K562 (cell line): ENCODE data around the gene SPCS3. TPM values are rescaled to one million over a fixed set of nuclear protein-coding genes. Genes with fewer than 3 reads are reported as not detected.

Experiments used
- ATF1 ChIP-seq, 2 experiments: fragments of 450-650 bp in 1 of 2; IDR thresholded peaks; 2 replicates each; pipeline ENCODE4 v1.6.1; 2016; ENCODE audit warnings: missing compliant biosample characterization in 1 of 2, missing genetic modification characterization in 1 of 2
- COPS2 ChIP-seq: fragments of 450-650 bp; conservative IDR thresholded peaks from 2 replicates; pipeline ENCODE4 v1.6.1; 2016; ENCODE audit warnings: mild to moderate bottlenecking, moderate library complexity
- CXXC5 ChIP-seq: fragments of 250-450 bp; sonication (Bioruptor Pico); IDR thresholded peaks from 2 replicates; pipeline ENCODE4 v1.8.0; 2022; ENCODE audit warnings: inconsistent platforms, mild to moderate bottlenecking, moderate library complexity
- DNMT1 ChIP-seq: fragments of 450-650 bp; IDR thresholded peaks from 2 replicates; pipeline ENCODE4 v1.6.1; 2016; ENCODE audit warnings: antibody characterized with exemption, mild to moderate bottlenecking
- ELF1 ChIP-seq: fragments of 200-800 bp; sonication (Bioruptor generic); IDR thresholded peaks from 2 replicates; pipeline ENCODE4 v1.6.1; 2016; ENCODE audit warnings: missing genetic modification characterization, missing compliant biosample characterization
- FOXM1 ChIP-seq, 2 experiments: fragments of 450-650 bp in 1 of 2; sonication (generic) in 1 of 2; formaldehyde crosslinking in 1 of 2; IDR thresholded peaks; 2 replicates each; pipeline versions ENCODE4 v1.6.1 to v1.9.0; 2017 to 2022; ENCODE audit warnings: low read depth in 2 of 2, mild to moderate bottlenecking in 2 of 2, missing genetic modification reagents in 1 of 2, moderate library complexity in 1 of 2
- GATAD2A ChIP-seq: fragments of 450-650 bp; IDR thresholded peaks from 2 replicates; pipeline ENCODE4 v1.6.1; 2017
- KDM4B ChIP-seq, 2 experiments: fragments of 450-650 bp in 1 of 2; sonication (generic) in 1 of 2; IDR thresholded peaks; 2 replicates each; pipeline ENCODE4 v1.6.1; 2016 to 2017; ENCODE audit warnings: borderline replicate concordance in 2 of 2, antibody characterized with exemption in 1 of 2, low read depth in 1 of 2, mild to moderate bottlenecking in 1 of 2
- POLR2H ChIP-seq: IDR thresholded peaks from 2 replicates; pipeline ENCODE4 v1.6.1; 2016; ENCODE audit warnings: missing genetic modification characterization, low read depth, mild to moderate bottlenecking, control low read depth, missing compliant biosample characterization, moderate library complexity
- SMAD1 ChIP-seq: fragments of 150-350 bp; IDR thresholded peaks from 2 replicates; pipeline ENCODE4 v1.6.1; 2014; ENCODE audit warnings: low read length, low read depth; ENCODE audit not compliant: partially characterized antibody
- SMAD4 ChIP-seq: fragments of 250-450 bp; sonication (Bioruptor Pico); conservative IDR thresholded peaks from 2 replicates; pipeline ENCODE4 v1.8.0; 2021; ENCODE audit warnings: inconsistent platforms, mild to moderate bottlenecking, moderate library complexity
- SMARCA5 ChIP-seq: fragments of 450-650 bp; IDR thresholded peaks from 2 replicates; pipeline ENCODE4 v1.6.1; 2016
- SREBF2 ChIP-seq: sonication (generic); formaldehyde crosslinking; IDR thresholded peaks from 2 replicates; pipeline ENCODE4 v1.4.0; 2020; ENCODE audit warnings: mild to moderate bottlenecking, missing genetic modification reagents
- TAF1 ChIP-seq: IDR thresholded peaks from 2 replicates; pipeline ENCODE4 v1.6.1; 2011; ENCODE audit warnings: mild to moderate bottlenecking, low read length, moderate library complexity; ENCODE audit not compliant: insufficient read depth, control insufficient read depth, severe bottlenecking; ENCODE audit errors: extremely low read depth
- ZNF75A ChIP-seq: fragments of 450-650 bp; formaldehyde crosslinking; IDR thresholded peaks from 2 replicates; pipeline ENCODE4 v1.4.0; 2020; ENCODE audit warnings: mild to moderate bottlenecking
- polyA plus RNA-seq, 8 experiments: library from polyadenylated mRNA; depleted of rRNA in 4 of 8; stranded (reverse) in 5 of 8; unstranded in 3 of 8; fragments of >200 nt; fragmentation: Nextera tagmentation in 2 of 8; fragmentation: Illumina TruSeq in 1 of 8; extraction: Ambion mirVana in 2 of 8; extraction: Trizol in 1 of 8; gene quantifications; 2 replicates each; pipeline versions ENCODE4 v1.2.1 to v1.2.3, GENCODE V29; 2011 to 2014; ENCODE audit warnings: inconsistent platforms in 1 of 8, missing spikeins in 1 of 8
- total RNA-seq, 7 experiments: library from RNA; depleted of rRNA in 6 of 7; stranded (reverse); fragments of >200 nt in 6 of 7; fragmentation: Illumina TruSeq in 2 of 7; extraction: Trizol in 2 of 7; gene quantifications; 2 replicates each; pipeline versions ENCODE4 v1.2.1 to v1.2.3, GENCODE V29; 2011 to 2021; ENCODE audit warnings: low replicate concordance in 1 of 7
- TF ChIP-seq, protein P1 (sequence below): fragments of 450-650 bp; IDR thresholded peaks from 2 replicates; pipeline ENCODE4 v1.6.1; 2014; ENCODE audit warnings: low read depth, mild to moderate bottlenecking, moderate library complexity, borderline replicate concordance
- TF ChIP-seq, protein P2 (sequence below): fragments of 250-450 bp; sonication (Bioruptor Pico); IDR thresholded peaks from 2 replicates; pipeline ENCODE4 v1.5.0; 2021
- TF ChIP-seq, protein P3 (sequence below): fragments of 450-650 bp; IDR thresholded peaks from 2 replicates; pipeline ENCODE4 v1.6.1; 2016; ENCODE audit warnings: low read depth, mild to moderate bottlenecking, moderate library complexity
- TF ChIP-seq, protein P4 (sequence below): sonication (generic); formaldehyde crosslinking; IDR thresholded peaks from 2 replicates; pipeline ENCODE4 v1.8.0; 2022; ENCODE audit warnings: missing genetic modification reagents, mild to moderate bottlenecking, borderline replicate concordance
- TF ChIP-seq, protein P5 (sequence below): sonication (generic); formaldehyde crosslinking; IDR thresholded peaks from 2 replicates; pipeline ENCODE4 v1.8.0; 2022; ENCODE audit warnings: mild to moderate bottlenecking, missing genetic modification reagents

The SPCS3 gene
- total and polyA plus RNA-seq, 9 of the 15 experiments (the other 6 are each of a cell fraction or from before 2014, with no cell fraction given), result 64.6 to 196 (median 85.4) TPM

DNA sequence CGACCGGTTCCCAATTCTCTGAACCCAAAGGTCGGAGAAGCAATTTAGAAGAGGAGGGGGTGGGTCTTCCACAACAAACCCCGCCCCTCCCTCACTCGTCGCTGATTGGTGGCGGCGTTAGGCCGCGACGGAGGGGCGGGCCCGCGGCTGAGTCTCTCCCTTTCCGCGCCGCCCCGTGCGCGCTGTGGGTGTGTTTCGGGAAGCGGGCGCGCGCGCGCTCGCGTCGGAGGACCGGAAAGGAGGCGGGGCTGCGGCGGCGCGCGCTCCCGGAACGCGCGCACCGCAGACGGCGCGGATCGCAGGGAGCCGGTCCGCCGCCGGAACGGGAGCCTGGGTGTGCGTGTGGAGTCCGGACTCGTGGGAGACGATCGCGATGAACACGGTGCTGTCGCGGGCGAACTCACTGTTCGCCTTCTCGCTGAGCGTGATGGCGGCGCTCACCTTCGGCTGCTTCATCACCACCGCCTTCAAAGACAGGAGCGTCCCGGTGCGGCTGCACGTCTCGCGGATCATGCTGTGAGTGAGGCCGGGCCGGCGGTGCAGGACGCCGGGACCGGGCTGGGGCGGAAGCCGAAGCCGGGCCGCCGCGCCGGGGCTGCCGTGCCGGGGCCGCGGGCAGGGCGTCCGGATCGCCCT, at the start of gene SPCS3 (continued):
- TF ChIP-seq GATAD2A (no peak), TAF1 (peak; percentile 89), ELF1 (no peak; the same call in 1 of the 2 replicates), ZNF75A (CRISPR knock-in tag) (no peak), FOXM1 (IDR thresholded peaks at IDR 0.05; ENCODE audit: low read depth) (no peak), FOXM1 (CRISPR knock-in tag; IDR thresholded peaks at IDR 0.05; ENCODE audit: low read depth) (0 out of 2 replicates have a peak, but pooled peaks have one; percentile 70), KDM4B (IDR thresholded peaks at IDR 0.05; ENCODE audit: borderline replicate concordance in 2 of 2, low read depth in 1 of 2) (no peak), SMARCA5 (no peak), DNMT1 (no peak), SMAD1 (peak; percentile 77), COPS2 (no peak), POLR2H (tag) (peak; percentile 73), SMAD4 (peak; percentile 66), CXXC5 (CRISPR knock-in tag) (peak; percentile 84), SREBF2 (no peak), ATF1 (CRISPR knock-in tag; IDR thresholded peaks at IDR 0.05) (peak; percentile 75), ATF1 (tag; IDR thresholded peaks at IDR 0.05) (peak; percentile 59)
- TF ChIP-seq, protein P1, sequence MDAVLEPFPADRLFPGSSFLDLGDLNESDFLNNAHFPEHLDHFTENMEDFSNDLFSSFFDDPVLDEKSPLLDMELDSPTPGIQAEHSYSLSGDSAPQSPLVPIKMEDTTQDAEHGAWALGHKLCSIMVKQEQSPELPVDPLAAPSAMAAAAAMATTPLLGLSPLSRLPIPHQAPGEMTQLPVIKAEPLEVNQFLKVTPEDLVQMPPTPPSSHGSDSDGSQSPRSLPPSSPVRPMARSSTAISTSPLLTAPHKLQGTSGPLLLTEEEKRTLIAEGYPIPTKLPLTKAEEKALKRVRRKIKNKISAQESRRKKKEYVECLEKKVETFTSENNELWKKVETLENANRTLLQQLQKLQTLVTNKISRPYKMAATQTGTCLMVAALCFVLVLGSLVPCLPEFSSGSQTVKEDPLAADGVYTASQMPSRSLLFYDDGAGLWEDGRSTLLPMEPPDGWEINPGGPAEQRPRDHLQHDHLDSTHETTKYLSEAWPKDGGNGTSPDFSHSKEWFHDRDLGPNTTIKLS, result no peak
- TF ChIP-seq, protein P2, sequence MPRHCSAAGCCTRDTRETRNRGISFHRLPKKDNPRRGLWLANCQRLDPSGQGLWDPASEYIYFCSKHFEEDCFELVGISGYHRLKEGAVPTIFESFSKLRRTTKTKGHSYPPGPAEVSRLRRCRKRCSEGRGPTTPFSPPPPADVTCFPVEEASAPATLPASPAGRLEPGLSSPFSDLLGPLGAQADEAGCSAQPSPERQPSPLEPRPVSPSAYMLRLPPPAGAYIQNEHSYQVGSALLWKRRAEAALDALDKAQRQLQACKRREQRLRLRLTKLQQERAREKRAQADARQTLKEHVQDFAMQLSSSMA (CRISPR knock-in tag), result peak; percentile 84; the same call in 1 of the 2 replicates
- TF ChIP-seq, protein P3, sequence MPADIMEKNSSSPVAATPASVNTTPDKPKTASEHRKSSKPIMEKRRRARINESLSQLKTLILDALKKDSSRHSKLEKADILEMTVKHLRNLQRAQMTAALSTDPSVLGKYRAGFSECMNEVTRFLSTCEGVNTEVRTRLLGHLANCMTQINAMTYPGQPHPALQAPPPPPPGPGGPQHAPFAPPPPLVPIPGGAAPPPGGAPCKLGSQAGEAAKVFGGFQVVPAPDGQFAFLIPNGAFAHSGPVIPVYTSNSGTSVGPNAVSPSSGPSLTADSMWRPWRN, result no peak
- TF ChIP-seq, protein P4, sequence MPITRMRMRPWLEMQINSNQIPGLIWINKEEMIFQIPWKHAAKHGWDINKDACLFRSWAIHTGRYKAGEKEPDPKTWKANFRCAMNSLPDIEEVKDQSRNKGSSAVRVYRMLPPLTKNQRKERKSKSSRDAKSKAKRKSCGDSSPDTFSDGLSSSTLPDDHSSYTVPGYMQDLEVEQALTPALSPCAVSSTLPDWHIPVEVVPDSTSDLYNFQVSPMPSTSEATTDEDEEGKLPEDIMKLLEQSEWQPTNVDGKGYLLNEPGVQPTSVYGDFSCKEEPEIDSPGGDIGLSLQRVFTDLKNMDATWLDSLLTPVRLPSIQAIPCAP, result no peak
- TF ChIP-seq, protein P5, sequence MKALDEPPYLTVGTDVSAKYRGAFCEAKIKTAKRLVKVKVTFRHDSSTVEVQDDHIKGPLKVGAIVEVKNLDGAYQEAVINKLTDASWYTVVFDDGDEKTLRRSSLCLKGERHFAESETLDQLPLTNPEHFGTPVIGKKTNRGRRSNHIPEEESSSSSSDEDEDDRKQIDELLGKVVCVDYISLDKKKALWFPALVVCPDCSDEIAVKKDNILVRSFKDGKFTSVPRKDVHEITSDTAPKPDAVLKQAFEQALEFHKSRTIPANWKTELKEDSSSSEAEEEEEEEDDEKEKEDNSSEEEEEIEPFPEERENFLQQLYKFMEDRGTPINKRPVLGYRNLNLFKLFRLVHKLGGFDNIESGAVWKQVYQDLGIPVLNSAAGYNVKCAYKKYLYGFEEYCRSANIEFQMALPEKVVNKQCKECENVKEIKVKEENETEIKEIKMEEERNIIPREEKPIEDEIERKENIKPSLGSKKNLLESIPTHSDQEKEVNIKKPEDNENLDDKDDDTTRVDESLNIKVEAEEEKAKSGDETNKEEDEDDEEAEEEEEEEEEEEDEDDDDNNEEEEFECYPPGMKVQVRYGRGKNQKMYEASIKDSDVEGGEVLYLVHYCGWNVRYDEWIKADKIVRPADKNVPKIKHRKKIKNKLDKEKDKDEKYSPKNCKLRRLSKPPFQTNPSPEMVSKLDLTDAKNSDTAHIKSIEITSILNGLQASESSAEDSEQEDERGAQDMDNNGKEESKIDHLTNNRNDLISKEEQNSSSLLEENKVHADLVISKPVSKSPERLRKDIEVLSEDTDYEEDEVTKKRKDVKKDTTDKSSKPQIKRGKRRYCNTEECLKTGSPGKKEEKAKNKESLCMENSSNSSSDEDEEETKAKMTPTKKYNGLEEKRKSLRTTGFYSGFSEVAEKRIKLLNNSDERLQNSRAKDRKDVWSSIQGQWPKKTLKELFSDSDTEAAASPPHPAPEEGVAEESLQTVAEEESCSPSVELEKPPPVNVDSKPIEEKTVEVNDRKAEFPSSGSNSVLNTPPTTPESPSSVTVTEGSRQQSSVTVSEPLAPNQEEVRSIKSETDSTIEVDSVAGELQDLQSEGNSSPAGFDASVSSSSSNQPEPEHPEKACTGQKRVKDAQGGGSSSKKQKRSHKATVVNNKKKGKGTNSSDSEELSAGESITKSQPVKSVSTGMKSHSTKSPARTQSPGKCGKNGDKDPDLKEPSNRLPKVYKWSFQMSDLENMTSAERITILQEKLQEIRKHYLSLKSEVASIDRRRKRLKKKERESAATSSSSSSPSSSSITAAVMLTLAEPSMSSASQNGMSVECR (CRISPR knock-in tag), result peak; percentile 66; the same call in 1 of the 2 replicates
